Spleen (tissue), 13 donors: ENCODE results near the gene PSMA3. TPM values are rescaled to one million over a fixed set of nuclear protein-coding genes. Genes with fewer than 3 reads are reported as not detected.

Experiments
- DNase-seq: peaks from one replicate; pipeline ENCODE4 v3.0.0-alpha.2; 2020
- H3K27ac ChIP-seq, 8 donors: fragments of 200-600 bp; sonication (generic) in 7 of 8; 1 replicate in 4 of 8; 2 replicates in 4 of 8; pipeline versions ENCODE4 v1.5.0 to v1.8.0; 2016 to 2021; ENCODE audit warnings: inconsistent platforms in 4 of 8, mild to moderate bottlenecking in 4 of 8, moderate library complexity in 1 of 8
- H3K27me3 ChIP-seq, 7 donors: fragments of 200-600 bp; sonication (generic) in 6 of 7; replicated peaks in 1 of 7; 1 replicate in 4 of 7; 2 replicates in 3 of 7; pipeline versions ENCODE4 v1.5.0 to v1.8.0; 2016 to 2021; ENCODE audit warnings: inconsistent platforms in 3 of 7, mild to moderate bottlenecking in 1 of 7
- H3K36me3 ChIP-seq, 6 donors: fragments of 200-600 bp; sonication (generic) in 5 of 6; 1 replicate in 4 of 6; 2 replicates in 2 of 6; pipeline versions ENCODE4 v1.5.0 to v1.8.0; 2016 to 2021; ENCODE audit warnings: inconsistent platforms in 2 of 6
- H3K4me1 ChIP-seq, 6 donors: fragments of 200-600 bp; sonication (generic) in 5 of 6; 1 replicate in 3 of 6; 2 replicates in 3 of 6; pipeline versions ENCODE4 v1.5.0 to v1.8.0; 2016 to 2021; ENCODE audit warnings: inconsistent platforms in 3 of 6
- H3K4me3 ChIP-seq, 8 donors: fragments of 200-600 bp; sonication (generic) in 7 of 8; 1 replicate in 4 of 8; 2 replicates in 4 of 8; pipeline versions ENCODE4 v1.5.0 to v1.8.0; 2016 to 2021; ENCODE audit warnings: inconsistent platforms in 4 of 8, mild to moderate bottlenecking in 4 of 8, moderate library complexity in 2 of 8
- H3K9me3 ChIP-seq, 8 donors: fragments of 200-600 bp; sonication (generic) in 7 of 8; 1 replicate in 4 of 8; 2 replicates in 4 of 8; pipeline versions ENCODE4 v1.5.0 to v1.8.0; 2016 to 2021; ENCODE audit warnings: inconsistent platforms in 4 of 8
- CTCF ChIP-seq, 11 experiments: fragments of 200-600 bp in 7 of 11; fragments of 450-650 bp in 4 of 11; sonication (generic) in 4 of 11; IDR thresholded peaks in 8 of 11; conservative IDR thresholded peaks in 3 of 11; 1 replicate in 7 of 11; 2 replicates in 4 of 11; pipeline versions ENCODE4 v1.4.0 to v1.8.0; 2016 to 2021; ENCODE audit warnings: antibody characterized with exemption in 11 of 11, inconsistent platforms in 4 of 11, mild to moderate bottlenecking in 1 of 11
- POLR2A ChIP-seq, 3 donors: fragments of 450-650 bp; IDR thresholded peaks; one replicate each; pipeline ENCODE4 v1.5.1; 2017; ENCODE audit warnings: antibody characterized with exemption in 3 of 3, mild to moderate bottlenecking in 1 of 3
- POLR2AphosphoS5 ChIP-seq, 3 donors: sonication (generic); formaldehyde crosslinking; IDR thresholded peaks; one replicate each; pipeline ENCODE4 v1.5.1; 2017; ENCODE audit warnings: antibody characterized with exemption in 3 of 3
- WGBS, 5 donors: extraction: QIAGEN DNeasy Blood & Tissue Kit in 3 of 5; methylation state at CpG; one replicate each; pipeline versions ENCODE4 v1.1.5 to v1.1.7; 2013 to 2018; 5-methylcytosine and 5-hydroxymethylcytosine counted together
- intact Hi-C: fragments of 100-400 bp; cut with DNase I; formaldehyde crosslinking; loops from one replicate; pipeline ENCODE4 v1.15.0; 2023; ENCODE audit warnings: low total_unique reads
- long read RNA-seq, 2 donors: transcript quantifications; one replicate each; lab custom pipeline, GENCODE V29; 2026
- polyA plus RNA-seq, 3 donors: library from polyadenylated mRNA; stranded (reverse); fragments of 200-250 nt; gene quantifications; one replicate each; pipeline ENCODE4 v1.2.1, GENCODE V29; 2013
- total RNA-seq, 7 donors: library from RNA; depleted of rRNA in 3 of 7; stranded (reverse); fragments of >200 nt in 3 of 7; fragmentation: NEBNext Ultra II Directional in 4 of 7; extraction: Animal tissue kit (Norgen Biotek cat#: 25700) in 4 of 7; gene quantifications; one replicate each; pipeline versions ENCODE4 v1.1.0 to v1.2.1, GENCODE V29; 2016 to 2021
- donor health status: healthy with polysubstance abuse.
- donor health status: DM: no; HTN: no; CAD: no; lungs with moderate emphysema.
- donor health status: DM: no; HTN: no; CAD: no.
- donor health status: Bipolar disorder and iron deficiency.
- donor health status: healthy.
- donor health status: DM: no; HTN: no; CAD: no.
- donor health status: DM: yes; HTN: yes; CAD: no.

PSMA3 gene
- total RNA-seq = 100 to 1,000 TPM in 5 of 7 donors, 10 to 100 TPM in 2; 91.7 to 156 (median 122) TPM
- 100 to 1,000 TPM; 108 to 162 (median 119) TPM for polyA plus RNA-seq
- long read RNA-seq, donor 1, transcript PSMA3-212 (3 exons, 730 nt) = minor isoform, 12 of 62 reads
- long read RNA-seq, donor 1, transcript PSMA3-201 (11 exons, 970 nt) = major isoform, 47 of 62 reads
- long read RNA-seq, donor 1, partial matches to known transcripts = 0 of 62 reads
- long read RNA-seq, donor 1, other reads (novel, unspliced or antisense) = 0 of 62 reads
- long read RNA-seq, donor 2, transcript PSMA3-201 (11 exons, 970 nt) = major isoform, 50 of 70 reads
- long read RNA-seq, donor 2, transcript PSMA3-212 (3 exons, 730 nt) = minor isoform, 7 of 70 reads
- long read RNA-seq, donor 2, partial matches to known transcripts = 10 of 70 reads
- long read RNA-seq, donor 2, other reads (novel, unspliced or antisense) = 0 of 70 reads

DNA sequence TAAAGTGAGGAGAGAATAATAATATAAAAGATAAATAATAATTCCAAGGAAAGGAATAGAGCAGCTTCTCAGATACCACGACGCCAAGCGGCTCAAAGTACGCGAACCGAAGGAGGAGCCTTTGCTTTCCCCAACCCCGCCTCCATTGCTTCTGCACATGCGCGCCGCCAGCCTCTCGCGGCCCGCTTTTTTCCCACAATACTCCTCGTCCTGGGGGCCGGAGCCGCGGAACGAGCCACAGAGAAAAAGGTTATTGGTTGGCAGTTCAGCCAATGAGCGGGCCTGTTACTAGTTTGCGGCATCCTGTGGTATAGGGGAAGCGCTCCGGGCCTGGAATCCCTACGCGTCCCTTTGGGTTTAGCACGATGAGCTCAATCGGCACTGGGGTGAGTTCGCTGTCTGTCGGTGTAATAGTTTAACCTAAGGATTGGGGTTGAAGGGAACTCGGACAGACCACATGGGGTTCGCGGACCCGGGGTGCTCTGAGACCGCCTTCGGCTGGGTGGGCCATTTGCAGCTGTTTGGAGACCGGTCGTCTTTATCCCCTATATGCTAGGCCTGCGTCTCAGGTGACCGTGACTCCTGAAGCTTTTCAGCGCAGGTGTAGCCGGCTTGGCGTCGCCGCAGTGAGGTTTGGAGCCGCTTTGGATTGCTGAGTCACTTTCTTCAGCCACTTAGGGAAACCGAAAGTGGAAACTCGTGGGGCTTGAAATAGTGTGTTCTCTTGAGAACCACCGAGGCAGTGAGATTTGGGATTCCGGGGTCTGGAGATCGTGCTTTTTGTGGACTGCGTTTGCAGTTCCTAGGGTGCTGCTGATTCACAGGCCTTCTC, at the start of gene PSMA3:
TSS of gene PSMA3 (plus strand) at position 288 of the 832 bp plus-strand sequence. CDS start at position 366, 78 bp downstream.
- WGBS, 5 donors = 0 to 1% (median 0%) methylated on average over 31 to 50 of the region's 50 CpGs
- Histone ChIP-seq H3K36me3 (peaks cover 0 to 29% (median 23%) of the 10 kb centered on the region in 6 donors), H3K9me3 (no peaks in the 10 kb centered on the region), H3K4me1 (peaks cover 20 to 65% (median 52%) of the 10 kb centered on the region in 6 donors), H3K27ac (peak within 1 kb of the TSS; percentile 93 to 98 (median 98)), H3K27me3 (no peaks in the 10 kb centered on the region), H3K4me3 (peak within 1 kb of the TSS; percentile 71 to 98 (median 84))
- DNase-seq = peak; percentile 99
- TF ChIP-seq POLR2A (IDR thresholded peaks at IDR 0.05) (peak in 2 of 3 donors; percentile 26 to 54), POLR2AphosphoS5 (IDR thresholded peaks at IDR 0.05) (peak; percentile 91 to 95 (median 94)), CTCF (IDR thresholded peaks at IDR 0.05 in 8 of 11, conservative IDR thresholded peaks at IDR 0.05 in 3 of 11) (peak in 4 of 11 experiments; percentile 14 to 42 (median 36))
- intact Hi-C loops = no loop called here

GRCh38 chr14:58196198-58196597, 48.4 kb upstream of the PSMA3 start:
- Histone ChIP-seq H3K4me1 (peaks cover 4 to 24% (median 16%) of the 10 kb centered on the region in 6 donors), H3K27ac (no peak overlapping the region), H3K27me3 (no peaks in the 10 kb centered on the region), H3K4me3 (no peak overlapping the region), H3K9me3 (no peaks in the 10 kb centered on the region), H3K36me3 (no peaks in the 10 kb centered on the region)
- no peak for DNase-seq
- intact Hi-C loops = no loop called here
- WGBS, 5 donors = 88 to 100% (median 94%) methylated on average over 1 of the region's 1 CpG
- TF ChIP-seq POLR2A (IDR thresholded peaks at IDR 0.05) (no peak), POLR2AphosphoS5 (IDR thresholded peaks at IDR 0.05) (no peak), CTCF (IDR thresholded peaks at IDR 0.05 in 8 of 11, conservative IDR thresholded peaks at IDR 0.05 in 3 of 11) (no peak)

- 82 to 95% (median 88%) methylated on average over 5 of the region's 5 CpGs for WGBS, 5 donors
- no peaks in the 10 kb centered on the region for H3K9me3 ChIP-seq
- intact Hi-C loops = no loop called here
- peaks cover 13 to 43% (median 27%) of the 10 kb centered on the region in 6 donors for H3K4me1 ChIP-seq
- no peaks in the 10 kb centered on the region for H3K27me3 ChIP-seq
- no peak for TF ChIP-seq POLR2A (IDR thresholded peaks at IDR 0.05)
- no peak for TF ChIP-seq POLR2AphosphoS5 (IDR thresholded peaks at IDR 0.05)
- no peak for TF ChIP-seq CTCF (IDR thresholded peaks at IDR 0.05 in 8 of 11, conservative IDR thresholded peaks at IDR 0.05 in 3 of 11)
- no peak for DNase-seq
- no peak overlapping the region for H3K4me3 ChIP-seq
- peaks cover 0 to 7% (median 3%) of the 10 kb centered on the region in 6 donors for H3K36me3 ChIP-seq
- no peak overlapping the region for H3K27ac ChIP-seq
These were observed 46.6 kb upstream of the PSMA3 start for GRCh38 chr14:58198086-58198485.
